CD4-positive, alpha-beta T cell treated with Interleukin-6 for 4 hours (primary cell): ENCODE results near the gene CTNNA3.

Source experiments
- DNase-seq: peaks from one replicate; pipeline ENCODE4 v3.0.0-alpha.2; 2020; ENCODE audit warnings: mixed read lengths

The CTNNA3 gene

DNA sequence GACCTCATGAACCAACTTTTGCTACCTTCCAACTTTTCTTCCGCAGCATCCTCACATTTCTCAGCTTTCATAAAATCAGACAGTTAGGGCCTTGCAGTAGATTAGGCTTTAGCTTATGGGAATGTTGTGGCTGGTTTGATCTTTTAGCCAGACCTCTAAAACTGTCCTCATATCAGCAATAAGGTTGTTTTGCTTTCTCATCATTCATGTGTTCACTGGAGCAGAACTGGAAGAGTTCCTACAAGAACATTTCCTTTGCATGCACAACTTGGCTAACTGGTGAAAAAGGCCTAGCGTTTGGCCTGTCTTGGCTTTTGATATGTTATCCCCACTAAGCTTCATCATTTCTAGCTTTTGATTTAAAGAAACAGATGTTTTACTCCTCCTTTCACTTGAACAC lies 900.1 kb downstream of the CTNNA3 start:
- no peak for DNase-seq

DNA sequence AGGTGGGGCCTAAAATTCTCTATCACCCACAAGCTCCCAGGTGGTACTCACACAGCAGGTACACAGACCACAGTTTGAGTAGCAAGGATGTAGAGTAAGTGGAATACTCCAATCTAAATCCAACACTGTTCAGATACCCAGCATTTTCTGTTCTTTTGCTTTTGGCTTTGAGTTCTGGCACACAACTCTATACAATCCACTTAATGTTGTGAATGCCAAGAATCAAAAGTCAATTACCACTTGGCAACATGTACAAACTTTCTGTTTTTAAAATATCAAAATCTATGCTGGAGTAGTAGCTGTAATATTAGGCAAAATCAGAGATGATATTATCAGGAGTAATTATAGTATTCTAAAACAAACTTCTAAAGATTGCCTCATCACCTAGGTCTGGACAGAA lies 903.6 kb downstream of the CTNNA3 start:
- DNase-seq: no peak

DNA sequence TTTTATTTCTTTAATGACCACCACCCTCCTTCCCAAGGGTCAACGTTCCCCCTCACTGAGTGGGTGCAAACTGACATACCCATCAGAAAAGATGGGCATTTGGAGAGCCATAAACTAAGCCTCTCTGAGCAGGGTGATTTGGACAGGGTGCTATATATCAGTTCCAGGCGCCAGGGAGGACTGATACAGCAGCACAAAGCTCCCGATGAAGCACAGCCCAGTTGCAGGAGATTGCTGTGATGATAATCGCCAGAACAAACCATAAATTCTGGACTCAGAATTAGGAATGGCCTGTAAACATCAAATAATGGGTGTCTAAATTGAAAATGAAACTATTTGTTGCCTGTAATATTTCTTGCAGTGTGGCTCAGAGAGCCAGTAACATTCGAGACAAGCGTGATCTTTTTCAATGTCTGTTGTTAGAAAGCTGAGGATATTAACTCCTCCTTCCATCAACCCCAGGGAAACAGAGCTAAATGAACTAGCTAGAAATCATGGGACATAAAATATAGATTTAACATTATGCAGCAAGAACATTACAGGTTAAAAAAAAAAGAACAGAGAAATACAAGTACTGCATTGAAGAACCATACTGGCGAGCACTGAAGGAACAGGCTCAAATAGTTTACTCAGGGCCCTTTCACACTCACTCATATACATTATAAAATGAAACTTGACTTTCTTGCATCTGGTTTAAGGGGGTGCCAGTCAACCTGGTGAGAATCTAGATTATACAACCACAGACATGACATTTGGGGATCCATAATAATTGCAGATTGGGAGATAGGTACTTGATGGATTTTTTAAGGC lies 907.6 kb downstream of the CTNNA3 start:
- DNase-seq: no peak

DNA sequence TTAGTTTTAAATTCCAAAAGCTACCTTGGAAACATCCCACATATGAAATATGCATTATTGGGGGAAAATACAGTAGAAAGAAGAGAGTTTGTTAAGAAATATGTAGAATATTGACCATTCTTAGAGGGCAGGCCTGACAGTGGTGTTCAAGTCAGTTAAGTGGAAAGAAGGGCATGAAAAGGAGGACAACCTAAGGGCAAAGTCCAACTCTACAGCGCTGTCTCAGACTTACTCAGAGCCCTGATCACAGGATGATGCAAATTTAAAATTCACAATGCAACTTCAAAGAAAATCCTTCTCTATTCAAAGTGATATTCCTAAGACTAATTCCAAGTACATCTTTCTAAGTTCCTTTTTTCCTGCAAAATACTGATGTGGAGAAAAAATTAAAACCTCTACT lies 909.3 kb downstream of the CTNNA3 start:
- no peak for DNase-seq

DNA sequence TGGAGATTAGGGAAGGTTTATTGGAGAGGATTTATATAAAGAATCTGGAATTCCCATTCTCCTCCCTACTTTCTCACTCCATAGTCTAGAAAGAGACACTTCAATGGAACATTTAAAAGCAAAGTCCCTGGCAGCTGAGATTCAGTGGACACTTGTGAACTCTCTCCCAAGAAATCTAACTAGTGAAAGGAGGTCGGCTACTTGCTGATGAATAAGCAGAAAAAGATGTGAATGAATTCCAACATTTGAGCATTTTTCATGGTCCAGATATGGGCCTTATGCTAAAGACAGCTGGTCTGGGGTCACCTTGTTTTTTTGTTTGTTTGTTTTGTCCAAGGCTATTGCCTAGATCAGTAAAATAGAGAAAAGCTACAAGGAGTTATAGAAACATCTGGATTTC lies 911.2 kb downstream of the CTNNA3 start:
- DNase-seq: no peak

DNA sequence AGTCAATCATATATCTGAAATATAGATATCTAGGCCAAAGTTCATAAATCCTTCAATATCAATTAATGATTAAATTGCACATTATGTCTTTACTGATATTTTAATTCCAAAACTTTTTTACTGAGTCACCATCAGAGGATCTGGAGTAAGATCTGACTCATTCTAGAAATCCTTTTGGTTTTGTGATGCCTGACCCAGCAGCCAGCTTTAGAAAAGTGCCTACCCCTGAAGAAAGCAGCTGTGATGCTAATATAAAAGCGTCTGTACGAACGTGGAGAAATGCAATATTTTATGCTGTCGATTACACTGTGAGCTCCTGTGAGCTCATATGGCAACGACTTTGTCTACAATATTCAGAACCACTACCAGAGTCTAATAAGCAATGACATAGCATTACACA lies 912.7 kb downstream of the CTNNA3 start:
- no peak for DNase-seq

DNA sequence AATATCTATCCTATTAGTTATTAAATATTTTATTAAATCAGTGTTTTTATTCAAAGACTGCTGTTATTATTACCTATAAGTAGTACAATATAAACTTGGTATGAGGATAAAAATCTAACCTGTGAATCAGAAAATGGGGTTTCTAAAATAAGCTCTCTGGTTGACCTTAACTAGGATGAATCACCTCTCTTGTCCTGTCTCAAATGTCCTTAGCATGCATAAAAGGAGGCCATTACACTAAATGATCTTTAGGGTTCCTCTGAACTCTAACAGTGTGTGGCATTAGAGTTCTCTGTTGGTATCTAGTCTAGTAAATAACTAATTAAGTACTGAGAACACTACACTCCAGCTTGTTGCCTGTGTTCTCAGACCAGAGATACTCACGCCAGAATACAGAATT lies 913.2 kb downstream of the CTNNA3 start:
- no peak for DNase-seq

DNA sequence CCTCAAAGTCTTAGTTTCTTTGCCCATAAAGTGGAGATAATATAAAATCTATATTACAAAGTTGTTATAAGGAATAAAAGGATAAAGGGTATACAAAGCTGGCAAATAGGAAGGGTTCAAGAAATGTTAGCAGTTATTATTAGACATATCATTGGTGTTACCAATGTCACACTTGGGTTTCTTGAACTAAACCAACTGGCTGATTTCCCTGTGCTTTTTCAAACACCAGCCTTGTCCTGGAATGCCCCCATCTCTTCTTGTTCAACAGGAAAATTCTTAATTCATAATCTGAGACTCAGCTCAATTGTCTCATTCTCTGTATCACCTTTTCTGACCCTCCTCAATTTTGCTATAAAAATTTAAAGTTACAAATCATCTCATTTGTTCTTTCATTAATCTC lies 913.9 kb downstream of the CTNNA3 start:
- no peak for DNase-seq

DNA sequence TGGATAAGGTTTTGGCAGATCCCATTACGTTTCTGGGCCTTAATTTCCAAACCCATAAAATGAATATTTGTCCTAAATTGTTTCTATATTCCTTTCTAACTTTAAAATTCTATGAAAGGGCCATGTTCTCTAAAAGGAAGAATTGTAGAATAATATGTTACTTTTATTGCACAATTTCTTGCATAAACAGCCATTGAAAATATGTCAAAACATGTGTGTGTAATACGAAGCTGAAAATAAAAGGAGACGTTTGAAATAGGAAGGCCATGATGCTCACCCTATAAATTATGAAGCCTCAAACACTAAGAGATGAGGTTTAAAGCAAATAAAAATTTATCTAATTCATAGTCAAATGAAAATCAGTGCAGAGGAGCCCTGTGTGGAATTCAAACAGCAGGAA lies 915.2 kb downstream of the CTNNA3 start:
- DNase-seq: no peak

DNA sequence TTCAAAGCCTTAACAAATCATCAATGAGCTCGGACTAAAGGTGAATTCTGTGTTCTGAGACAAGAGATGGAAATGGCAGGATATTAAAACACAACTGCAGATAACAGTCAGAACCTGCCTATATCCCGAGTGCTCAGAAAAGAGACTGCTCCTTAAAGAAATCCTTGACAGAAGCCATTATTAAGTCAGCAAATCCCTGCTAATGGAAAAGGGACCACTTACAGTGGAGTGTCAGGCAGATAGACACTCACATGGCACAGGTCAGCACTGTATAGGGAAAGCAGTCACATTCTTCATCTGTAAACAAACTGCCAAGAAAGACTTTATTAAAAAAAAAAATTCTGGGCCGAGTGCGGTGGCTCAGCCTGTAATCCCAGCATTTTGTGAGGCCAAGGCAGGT lies 917.6 kb downstream of the CTNNA3 start:
- DNase-seq: no peak

DNA sequence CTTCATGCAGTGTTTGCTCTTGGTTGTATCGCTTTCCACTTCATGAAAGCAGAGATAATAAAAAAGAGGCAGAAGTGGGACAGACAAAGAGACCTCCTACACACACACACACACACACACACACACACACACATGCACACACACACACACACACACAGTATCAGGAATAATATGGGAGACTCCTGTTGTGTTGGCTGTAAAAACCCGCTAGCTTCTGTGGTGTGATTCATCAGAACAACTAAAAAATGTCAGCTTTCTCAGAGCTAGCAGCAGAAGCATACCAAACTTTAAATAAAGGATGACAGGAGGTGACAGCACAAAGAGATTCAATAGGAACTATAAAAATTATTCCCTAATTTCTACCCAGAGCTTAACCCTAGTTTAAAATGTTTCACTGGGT lies 918.3 kb downstream of the CTNNA3 start:
- DNase-seq: no peak

DNA sequence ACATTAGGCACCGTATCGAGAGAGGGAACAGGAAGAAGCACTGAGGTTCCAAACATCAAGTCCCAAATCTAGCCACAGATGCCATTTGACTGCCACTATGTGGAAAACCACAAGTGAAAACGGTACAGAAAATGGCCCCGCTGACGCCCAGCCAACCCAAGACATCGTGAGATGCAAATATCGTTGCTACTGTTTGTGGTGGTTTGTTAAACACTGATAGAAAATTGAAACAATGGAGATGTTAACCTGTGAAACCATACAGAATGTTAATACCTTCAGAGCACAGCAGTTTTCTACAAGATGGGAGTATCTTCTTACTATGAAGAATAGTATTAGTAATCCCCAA lies 922.5 kb downstream of the CTNNA3 start:
- no peak for DNase-seq

DNA sequence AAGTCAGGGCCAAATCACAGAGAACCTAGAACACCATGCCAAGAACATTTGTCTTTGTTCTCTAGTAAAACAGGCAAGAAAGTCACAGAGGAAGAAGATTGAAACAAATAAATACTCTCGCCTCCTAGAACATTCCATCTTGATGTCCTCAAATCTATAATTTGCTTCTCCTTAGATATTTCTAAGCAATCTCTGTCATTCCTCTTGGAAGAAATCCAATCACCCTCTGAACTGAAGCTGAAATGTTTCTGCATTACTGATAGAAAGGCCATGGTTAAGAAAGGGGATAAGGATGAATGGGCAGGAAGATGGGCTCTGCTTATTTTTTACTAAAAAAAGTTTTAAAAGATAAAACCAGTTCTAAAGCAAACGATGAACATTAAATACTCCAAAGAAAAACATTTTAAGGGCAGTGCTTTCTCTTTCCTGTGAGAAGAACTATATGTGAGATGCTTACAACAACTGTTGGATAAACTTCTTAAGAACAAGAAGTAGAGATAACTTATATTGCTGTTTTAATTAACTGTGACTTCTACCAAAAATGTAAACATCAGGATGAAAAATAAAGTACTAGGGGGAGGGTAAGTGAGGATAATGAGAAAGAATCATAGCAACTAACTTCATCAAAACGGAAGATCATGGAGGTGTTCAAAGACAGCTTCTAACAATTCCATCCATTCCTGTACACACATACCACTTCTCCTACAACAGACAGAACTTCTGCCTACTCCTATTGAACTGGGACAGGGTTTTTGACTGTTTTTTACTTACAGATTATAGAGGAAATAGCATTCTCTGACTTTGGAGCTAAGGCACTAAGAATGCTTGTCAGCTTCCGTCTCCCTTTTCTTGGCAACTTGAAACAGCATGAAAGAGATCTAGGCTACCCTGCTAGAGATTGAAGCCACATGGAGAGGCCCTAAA lies 923.2 kb downstream of the CTNNA3 start:
- DNase-seq: no peak

DNA sequence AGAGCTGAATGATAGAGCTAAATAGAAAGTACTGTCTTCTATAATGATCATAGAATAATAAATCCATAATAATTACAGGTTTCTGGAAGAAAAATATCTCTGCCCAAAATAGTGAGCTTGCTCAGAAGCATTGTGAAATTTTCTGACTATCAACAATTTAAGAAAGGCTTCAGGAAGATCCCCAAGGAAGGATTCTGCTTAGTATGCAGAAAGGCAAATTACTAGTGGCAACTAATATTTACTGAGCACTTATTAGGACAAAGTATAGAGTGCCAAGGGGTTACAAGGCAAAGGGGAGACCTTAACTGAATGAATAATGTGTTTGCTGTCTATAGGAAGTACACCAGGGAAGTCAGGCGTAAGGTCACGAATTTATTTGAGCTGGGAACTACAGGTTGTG lies 928.3 kb downstream of the CTNNA3 start:
- no peak for DNase-seq

DNA sequence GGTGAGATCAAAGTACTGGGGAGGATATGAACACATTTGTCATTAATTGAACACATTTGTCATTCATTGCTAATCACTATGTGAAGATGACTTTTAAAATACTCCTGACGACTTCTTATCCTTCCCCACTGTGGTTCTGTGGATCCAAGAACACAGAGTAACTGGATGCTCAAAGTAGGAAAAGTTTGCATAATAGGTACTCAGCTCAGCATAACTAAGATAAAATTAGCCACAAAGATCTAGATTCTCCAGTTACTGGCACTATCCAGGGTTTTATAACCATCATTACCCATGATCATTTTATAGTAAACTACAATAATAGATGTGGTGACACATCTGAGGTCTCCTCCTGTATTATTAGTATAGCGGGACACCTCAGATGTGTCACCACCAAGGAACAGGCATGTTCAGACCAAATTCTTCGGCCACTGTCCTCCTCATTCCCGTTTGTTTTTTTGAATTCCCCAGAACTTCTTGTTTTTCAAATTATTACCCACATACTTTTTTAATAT lies 933.7 kb downstream of the CTNNA3 start:
- no peak for DNase-seq

DNA sequence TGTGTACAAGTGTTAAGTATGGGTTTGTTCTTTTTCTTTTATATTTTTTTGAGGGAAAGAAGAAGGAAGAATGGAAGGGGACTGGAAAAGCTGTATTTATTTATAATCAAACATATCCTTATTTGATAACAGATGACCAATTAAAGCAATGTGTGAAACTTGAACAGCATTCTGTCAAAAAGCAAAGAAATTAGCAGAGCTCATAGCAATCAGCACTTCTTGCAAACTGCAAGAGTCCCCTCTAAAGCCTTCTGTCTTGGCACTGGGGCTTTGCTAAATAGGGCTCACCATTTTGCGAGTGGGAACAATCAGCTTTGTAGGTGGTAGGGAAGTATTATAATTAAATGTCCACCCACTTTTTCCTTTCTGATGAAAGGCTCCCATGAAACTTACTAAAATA lies 935.1 kb downstream of the CTNNA3 start:
- DNase-seq: no peak

DNA sequence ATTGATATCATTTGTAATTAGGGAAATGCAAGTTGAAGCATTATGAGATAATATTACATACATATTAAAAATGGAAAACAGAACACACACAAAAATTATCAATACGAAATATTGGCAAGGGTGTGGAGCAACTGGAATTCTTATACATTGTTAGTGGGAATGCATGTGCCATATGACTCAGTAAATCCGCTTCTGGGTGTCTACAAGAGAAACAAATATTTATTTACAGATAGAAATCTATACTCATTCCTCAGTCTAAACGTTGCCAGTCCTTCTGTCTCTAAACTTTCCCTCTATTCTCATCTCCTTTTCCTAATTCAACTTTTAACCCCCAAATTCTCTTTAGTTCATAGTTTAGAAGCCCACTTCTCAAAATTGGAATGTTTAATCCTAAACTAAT lies 940.5 kb downstream of the CTNNA3 start:
- no peak for DNase-seq

DNA sequence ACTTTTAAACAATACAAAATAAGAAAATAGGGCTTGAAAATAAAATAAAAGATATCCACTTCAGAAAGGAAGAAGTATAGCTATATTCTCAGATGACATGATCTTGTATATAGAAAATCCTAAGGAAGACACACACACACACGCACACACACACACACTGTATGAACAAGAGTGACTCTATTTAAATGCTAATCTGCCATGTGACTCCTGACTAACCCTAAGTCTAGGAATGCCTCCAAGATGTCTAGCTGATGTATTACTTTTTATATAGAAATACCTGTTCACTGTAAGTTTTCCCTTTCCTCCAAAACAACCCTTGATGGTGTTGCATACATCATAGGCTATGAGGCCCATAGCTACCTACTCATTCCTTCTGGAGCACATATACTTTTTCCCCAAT lies 943.3 kb downstream of the CTNNA3 start:
- DNase-seq: no peak

DNA sequence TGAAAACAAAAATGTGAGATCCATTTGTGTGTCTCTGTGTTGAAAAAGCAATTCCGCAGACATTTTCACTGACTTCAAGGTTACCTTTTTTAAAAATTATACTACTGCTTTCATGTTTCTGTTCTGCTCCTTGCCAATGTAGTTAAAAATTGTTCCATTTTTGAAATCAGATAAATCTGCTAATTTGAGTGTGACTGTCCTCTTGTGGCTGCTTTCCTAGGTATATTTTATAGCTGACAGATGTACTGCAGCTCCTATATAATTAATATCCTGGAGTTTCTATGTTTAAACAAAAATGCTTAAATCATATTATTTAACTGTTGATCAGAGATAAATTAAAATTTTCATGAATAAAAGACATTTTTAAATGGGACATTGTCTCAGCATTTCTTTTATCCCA lies 947.8 kb downstream of the CTNNA3 start:
- no peak for DNase-seq

DNA sequence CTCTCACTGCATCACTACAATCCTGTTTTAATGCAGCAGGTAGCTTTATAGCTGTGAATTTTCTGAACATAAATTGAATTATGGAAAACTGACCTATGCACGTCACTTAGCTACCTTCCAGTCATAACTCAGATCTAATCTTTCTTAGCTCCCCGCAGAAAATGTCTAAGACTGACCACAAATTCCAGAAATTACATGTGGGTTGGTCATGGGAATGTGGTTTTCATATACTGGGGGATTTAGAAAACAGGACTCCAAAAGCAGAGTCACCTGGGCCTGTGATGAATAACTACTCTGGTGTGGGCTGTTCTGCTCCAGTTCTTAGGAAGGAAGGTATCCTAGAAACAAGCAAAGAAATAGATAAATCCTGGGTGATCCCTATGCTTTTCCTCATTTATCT lies 948.5 kb downstream of the CTNNA3 start:
- DNase-seq: no peak

DNA sequence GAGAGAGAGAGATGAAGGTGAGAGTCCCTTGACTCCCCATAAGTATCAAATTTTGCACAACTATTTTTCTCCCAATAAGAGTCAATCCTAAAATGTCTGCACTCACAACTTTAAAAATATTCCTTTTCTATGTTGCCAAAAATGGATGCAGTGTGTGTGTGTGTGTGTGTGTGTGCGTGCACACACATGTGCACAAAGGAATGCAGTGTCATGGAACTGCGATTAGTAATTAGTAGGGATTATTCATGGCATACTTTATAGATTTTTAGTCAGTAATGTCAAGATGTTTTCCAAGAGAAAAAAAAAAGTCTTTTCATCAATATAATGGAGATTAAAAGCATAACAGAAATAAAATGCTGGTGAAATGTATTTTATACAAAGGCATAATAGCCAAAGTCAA lies 949.3 kb downstream of the CTNNA3 start:
- no peak for DNase-seq

DNA sequence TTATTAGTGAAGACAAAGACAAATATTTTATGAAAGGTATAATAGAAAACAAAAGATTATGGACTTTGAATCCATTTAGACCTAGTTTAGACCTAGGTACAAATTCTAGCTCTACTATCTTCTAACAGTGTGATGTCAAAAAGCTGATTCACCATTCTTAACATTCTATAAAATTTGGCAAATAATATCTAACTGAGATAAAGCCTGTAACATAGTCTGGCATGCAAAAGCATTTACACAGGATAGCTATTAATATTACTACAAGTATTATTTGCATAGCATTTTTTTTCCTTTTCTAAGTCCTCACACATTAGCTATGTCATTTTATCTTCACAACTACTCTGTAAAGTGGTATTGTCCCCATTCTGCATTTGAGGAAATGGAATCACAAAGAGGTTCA lies 949.7 kb downstream of the CTNNA3 start:
- DNase-seq: no peak

DNA sequence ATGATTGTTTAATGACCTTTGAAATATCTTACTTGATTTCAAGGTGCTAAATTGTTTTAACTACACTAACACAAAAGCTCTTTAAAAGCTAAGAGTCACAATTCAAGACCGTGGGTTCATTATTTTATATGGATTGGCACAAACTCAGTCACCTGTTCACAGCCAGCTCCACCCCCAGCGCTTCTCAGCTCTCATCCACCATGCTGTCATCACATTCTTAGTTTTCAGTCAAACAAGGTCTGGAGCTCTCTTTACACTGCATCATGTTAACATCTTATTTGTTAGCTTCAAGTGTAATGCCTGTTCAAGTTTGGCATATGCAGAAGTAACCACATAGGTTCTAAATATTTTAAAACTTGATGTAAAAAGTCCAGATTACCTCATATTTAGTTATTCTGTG lies 951.1 kb downstream of the CTNNA3 start:
- DNase-seq: no peak

DNA sequence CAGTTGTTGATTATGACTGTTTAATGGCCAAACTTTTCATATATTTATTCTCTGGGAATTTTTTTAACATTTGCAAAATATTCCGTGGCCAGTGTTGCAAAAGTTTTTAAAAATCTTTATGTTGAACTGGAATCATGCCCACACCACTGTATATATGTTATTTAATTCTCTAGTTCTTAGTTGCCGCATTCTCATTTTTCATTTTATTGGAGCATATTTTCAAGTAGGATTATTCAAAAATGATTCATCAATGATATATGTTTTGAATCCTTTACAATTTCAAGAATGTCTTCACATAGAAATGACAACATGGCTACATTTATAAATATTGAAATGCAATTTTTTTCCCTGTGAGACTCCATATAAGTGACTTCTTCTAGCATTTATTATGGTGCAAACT lies 958.8 kb downstream of the CTNNA3 start:
- no peak for DNase-seq
